ENCODE measurements around the gene FER. TPM values are rescaled to one million over a fixed set of nuclear protein-coding genes. Genes with fewer than 3 reads are reported as not detected.

FER gene
- polyA plus RNA-seq, 1 of the 3 experiments (the other 2 are of a cell fraction) = 1.8 TPM

GRCh38 chr5:109125755-109126429 is 378.2 kb downstream of the FER start:
- Histone ChIP-seq H3K4me2 (no peak overlapping the region), H3K4me3 (ENCODE audit: low read depth in 2 of 2, low read length in 1 of 2) (no peak overlapping the region), H3K9ac (no peak overlapping the region), H3K9me2 (no peaks in the 10 kb centered on the region), H2AFZ (ENCODE audit: low read depth) (no peak overlapping the region), H3K27me3 (ENCODE audit: insufficient read depth) (no peaks in the 10 kb centered on the region), H3K4me1 (ENCODE audit: control insufficient read depth in 1 of 2, insufficient read depth in 2 of 2, low read depth in 1 of 2, low read length in 1 of 2) (no peaks in the 10 kb centered on the region; a peak in 1 of 4 replicates), H3F3A (replicated peaks; ENCODE audit: insufficient read depth) (no peaks in the 10 kb centered on the region), H3K36me3 (replicated peaks in 1 of 2; ENCODE audit: control insufficient read depth in 1 of 2, insufficient read depth in 2 of 2, low read length in 1 of 2) (peaks cover 0 to 10% of the 10 kb centered on the region in 2 experiments), H4K20me1 (ENCODE audit: insufficient read depth) (no peaks in the 10 kb centered on the region), H3K79me2 (ENCODE audit: insufficient read depth) (no peaks in the 10 kb centered on the region), H3K27ac (ENCODE audit: low read depth in 2 of 2, low read length in 1 of 2) (no peak overlapping the region), H3K9me3 (no peaks in the 10 kb centered on the region)
- TF ChIP-seq CTCF (IDR thresholded peaks at IDR 0.05) = no peak
- no peak for TF ChIP-seq MAX (IDR thresholded peaks at IDR 0.05; ENCODE audit: low read depth)
- no peak for TF ChIP-seq EZH2phosphoT487 (IDR thresholded peaks at IDR 0.05; ENCODE audit: borderline replicate concordance, low read depth)
- no peak for TF ChIP-seq FOSL2 (IDR thresholded peaks at IDR 0.05; ENCODE audit: borderline replicate concordance, low read depth)
- no peak for TF ChIP-seq PBX3 (IDR thresholded peaks at IDR 0.05)
- TF ChIP-seq ELF1 (IDR thresholded peaks at IDR 0.05) = no peak
- TF ChIP-seq FOXJ3 (CRISPR knock-in tag; IDR thresholded peaks at IDR 0.05) = no peak
- no peak for TF ChIP-seq NFIC (IDR thresholded peaks at IDR 0.05; ENCODE audit: borderline replicate concordance)
- TF ChIP-seq IRF3 (IDR thresholded peaks at IDR 0.05; ENCODE audit: low read depth, low read length) = no peak
- TF ChIP-seq MEF2A (IDR thresholded peaks at IDR 0.05; ENCODE audit: borderline replicate concordance, low read depth) = no peak
- no peak for TF ChIP-seq SMC3 (IDR thresholded peaks at IDR 0.05; ENCODE audit: low read depth, low read length)
- no peak for TF ChIP-seq JUND (IDR thresholded peaks at IDR 0.05)
- no peak for TF ChIP-seq POLR2AphosphoS5 (IDR thresholded peaks at IDR 0.05; ENCODE audit: low read depth, low read length)
- no peak for TF ChIP-seq TEAD4 (IDR thresholded peaks at IDR 0.05; ENCODE audit: borderline replicate concordance, insufficient read depth)
- no peak for TF ChIP-seq MXI1 (IDR thresholded peaks at IDR 0.05; ENCODE audit: low read depth, low read length)
- TF ChIP-seq ZBTB33 (IDR thresholded peaks at IDR 0.05; ENCODE audit: borderline replicate concordance, low read depth) = no peak
- no peak for TF ChIP-seq GATA2 (CRISPR knock-in tag; IDR thresholded peaks at IDR 0.05)
- no peak for TF ChIP-seq GABPA (IDR thresholded peaks at IDR 0.05; ENCODE audit: low read depth)
- no peak for TF ChIP-seq USF2 (IDR thresholded peaks at IDR 0.05; ENCODE audit: borderline replicate concordance, low read depth, low read length)
- WGBS (ENCODE audit: low lambda C conversion rate) = 91% methylated on average over 6 of the region's 6 CpGs
- DNase-seq = no peak
- CTCF ChIA-PET = interaction anchor here (0.6 kb wide), 1 partner anchor 1422 kb away, joined by 3 read pairs; no protein-coding TSS in a partner anchor
- POLR2A ChIA-PET = no interaction called here
